DND-41 (cell line): ENCODE data around the gene PMF1.
A peak's percentile ranks its signal among the peaks of the same experiment; 100 is the strongest.

ENCODE experiments used
- ATAC-seq: fragments of 200-7000 bp; cut with Tn5 transposase; 3 replicates; pipeline ENCODE4 v1.9.1; 2021; ENCODE audit warnings: low read depth; ENCODE audit not compliant: insufficient read depth
- DNase-seq: peaks from one replicate; pipeline ENCODE4 v3.0.0-alpha.2; 2020
- H2AFZ ChIP-seq: 2 replicates; pipeline ENCODE4 v1.6.0; 2012; ENCODE audit warnings: low read depth, low read length
- H3K27ac ChIP-seq: 2 replicates; pipeline ENCODE4 v1.5.1; 2012; ENCODE audit warnings: low read length, inconsistent platforms
- H3K27me3 ChIP-seq: fragments of 200-600 bp; sonication (generic); 2 replicates; pipeline ENCODE4 v1.6.0; 2012; ENCODE audit warnings: low read length, mild to moderate bottlenecking, inconsistent platforms; ENCODE audit not compliant: insufficient read depth, poor library complexity
- H3K36me3 ChIP-seq: 2 replicates; pipeline ENCODE4 v1.5.1; 2012; ENCODE audit warnings: low read length, inconsistent platforms; ENCODE audit not compliant: insufficient read depth
- H3K4me1 ChIP-seq: 2 replicates; pipeline ENCODE4 v1.5.1; 2012; ENCODE audit warnings: mild to moderate bottlenecking, low read length; ENCODE audit not compliant: insufficient read depth
- H3K4me2 ChIP-seq: 2 replicates; pipeline ENCODE4 v1.6.0; 2012; ENCODE audit warnings: mild to moderate bottlenecking, moderate library complexity, low read length, inconsistent platforms; ENCODE audit not compliant: insufficient read depth
- H3K4me3 ChIP-seq, 2 experiments: fragments of 200-600 bp in 1 of 2; shearing (Covaris generic) in 1 of 2; 2 replicates each; pipeline ENCODE4 v1.5.1; 2012 to 2016; ENCODE audit warnings: inconsistent platforms in 2 of 2, low read length in 2 of 2, mild to moderate bottlenecking in 2 of 2, low read depth in 1 of 2, moderate library complexity in 1 of 2
- H3K79me2 ChIP-seq: 2 replicates; pipeline ENCODE4 v1.6.0; 2012; ENCODE audit warnings: low read length, inconsistent platforms; ENCODE audit not compliant: insufficient read depth
- H3K9ac ChIP-seq: 2 replicates; pipeline ENCODE4 v1.6.0; 2012; ENCODE audit warnings: low read depth, mild to moderate bottlenecking, inconsistent platforms, low read length, moderate library complexity
- H3K9me3 ChIP-seq: 2 replicates; pipeline ENCODE4 v1.5.1; 2012; ENCODE audit warnings: low read length, moderate library complexity, mild to moderate bottlenecking, inconsistent platforms; ENCODE audit not compliant: insufficient read depth, severe bottlenecking
- H4K20me1 ChIP-seq: 2 replicates; pipeline ENCODE4 v1.6.0; 2012; ENCODE audit warnings: low read length; ENCODE audit not compliant: insufficient read depth
- EZH2 ChIP-seq: IDR thresholded peaks from 3 replicates; pipeline ENCODE4 v1.6.1; 2012; ENCODE audit warnings: borderline replicate concordance, low read depth, mild to moderate bottlenecking, moderate library complexity, low read length, inconsistent platforms; ENCODE audit not compliant: severe bottlenecking
- TF ChIP-seq, protein P1 (sequence below): IDR thresholded peaks from 2 replicates; pipeline ENCODE4 v1.5.1; 2012; ENCODE audit warnings: borderline replicate concordance, low read length, moderate library complexity, mild to moderate bottlenecking; ENCODE audit not compliant: poor library complexity, severe bottlenecking; ENCODE audit errors: extremely low read depth

Gene PMF1

DNA sequence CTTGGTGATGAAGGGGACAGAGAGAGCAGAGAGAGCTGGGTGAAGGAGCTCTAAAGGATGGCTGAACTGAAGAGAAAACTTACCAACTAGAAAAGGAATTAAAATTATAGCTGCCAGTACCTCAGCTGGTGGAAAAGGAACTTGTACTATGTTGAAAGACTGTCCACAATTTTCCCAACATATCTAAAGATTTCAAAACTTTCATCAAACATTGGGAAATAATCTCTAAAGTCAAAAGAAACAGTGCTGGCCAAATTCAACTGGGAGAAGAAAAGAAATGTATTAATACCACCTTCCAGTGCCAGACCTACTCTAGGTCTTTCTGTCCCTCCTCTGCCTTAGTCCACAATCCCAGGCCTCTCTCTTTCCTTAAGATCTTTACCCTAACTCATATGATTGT, 63.7 kb downstream of the PMF1 start:
- ATAC-seq (no peak), DNase-seq (no peak)
- H3K79me2 ChIP-seq, result peaks cover 41% of the 10 kb centered on the region
- H3K27me3 ChIP-seq, result no peaks in the 10 kb centered on the region
- H2AFZ ChIP-seq, result no peak overlapping the region
- H3K9me3 ChIP-seq, result no peaks in the 10 kb centered on the region
- peaks cover 88% of the 10 kb centered on the region for H3K36me3 ChIP-seq
- no peak overlapping the region for H3K27ac ChIP-seq
- H4K20me1 ChIP-seq, result peaks cover 44% of the 10 kb centered on the region
- no peak overlapping the region for H3K4me3 ChIP-seq
- H3K4me1 ChIP-seq, result peaks cover 16% of the 10 kb centered on the region
- H3K4me2 ChIP-seq, result no peak overlapping the region
- no peak overlapping the region for H3K9ac ChIP-seq
- no peak for TF ChIP-seq EZH2
- TF ChIP-seq, protein P1, sequence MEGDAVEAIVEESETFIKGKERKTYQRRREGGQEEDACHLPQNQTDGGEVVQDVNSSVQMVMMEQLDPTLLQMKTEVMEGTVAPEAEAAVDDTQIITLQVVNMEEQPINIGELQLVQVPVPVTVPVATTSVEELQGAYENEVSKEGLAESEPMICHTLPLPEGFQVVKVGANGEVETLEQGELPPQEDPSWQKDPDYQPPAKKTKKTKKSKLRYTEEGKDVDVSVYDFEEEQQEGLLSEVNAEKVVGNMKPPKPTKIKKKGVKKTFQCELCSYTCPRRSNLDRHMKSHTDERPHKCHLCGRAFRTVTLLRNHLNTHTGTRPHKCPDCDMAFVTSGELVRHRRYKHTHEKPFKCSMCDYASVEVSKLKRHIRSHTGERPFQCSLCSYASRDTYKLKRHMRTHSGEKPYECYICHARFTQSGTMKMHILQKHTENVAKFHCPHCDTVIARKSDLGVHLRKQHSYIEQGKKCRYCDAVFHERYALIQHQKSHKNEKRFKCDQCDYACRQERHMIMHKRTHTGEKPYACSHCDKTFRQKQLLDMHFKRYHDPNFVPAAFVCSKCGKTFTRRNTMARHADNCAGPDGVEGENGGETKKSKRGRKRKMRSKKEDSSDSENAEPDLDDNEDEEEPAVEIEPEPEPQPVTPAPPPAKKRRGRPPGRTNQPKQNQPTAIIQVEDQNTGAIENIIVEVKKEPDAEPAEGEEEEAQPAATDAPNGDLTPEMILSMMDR, result no peak

DNA sequence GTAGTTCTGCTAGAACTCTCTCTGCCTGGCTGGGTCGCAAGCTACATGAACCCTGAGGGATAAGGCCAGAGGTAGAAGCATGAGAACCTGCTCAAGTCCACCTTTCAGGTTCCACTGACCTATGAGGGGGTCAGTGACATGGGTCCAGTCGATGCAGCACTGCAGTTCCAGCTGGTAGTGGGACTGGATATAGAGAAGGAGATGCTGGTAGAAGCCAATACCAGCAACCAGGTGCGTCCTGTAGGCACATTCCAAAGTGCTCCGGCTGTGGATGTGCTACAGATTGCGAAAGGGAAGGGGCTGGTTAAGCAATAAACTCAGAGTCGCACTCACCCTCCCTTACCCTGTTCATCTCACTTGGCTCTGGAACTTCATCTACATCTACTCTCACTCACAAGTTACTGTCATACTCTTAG, 64.2 kb downstream of the PMF1 start:
- Histone ChIP-seq H4K20me1 (peaks cover 48% of the 10 kb centered on the region), H3K9ac (no peak overlapping the region), H3K27ac (no peak overlapping the region), H3K79me2 (peaks cover 46% of the 10 kb centered on the region), H2AFZ (no peak overlapping the region), H3K9me3 (no peaks in the 10 kb centered on the region), H3K27me3 (no peaks in the 10 kb centered on the region), H3K4me3 (no peak overlapping the region), H3K4me2 (no peak overlapping the region), H3K4me1 (peaks cover 21% of the 10 kb centered on the region), H3K36me3 (peaks cover 83% of the 10 kb centered on the region)
- no peak for ATAC-seq
- TF ChIP-seq, protein P1, result no peak
- no peak for TF ChIP-seq EZH2
- DNase-seq, result no peak

DNA sequence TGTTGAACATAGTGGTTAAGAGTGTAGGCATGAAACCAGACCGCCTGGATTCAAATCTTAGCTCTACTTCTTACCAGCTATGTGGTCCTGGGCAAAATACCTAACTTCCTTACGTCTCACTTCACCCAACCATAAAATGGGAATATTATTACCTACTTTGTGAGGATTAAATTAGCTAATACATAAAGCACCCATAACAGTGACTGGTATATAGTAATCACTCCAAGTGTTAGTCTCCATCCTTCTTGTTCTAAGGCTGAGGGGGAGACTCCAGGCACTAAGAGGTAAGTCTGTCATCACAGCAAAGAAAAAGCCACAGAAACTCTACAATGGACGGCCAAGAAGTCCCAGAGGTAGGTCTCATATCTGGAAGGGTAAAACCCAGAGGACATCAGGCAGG, 67.0 kb downstream of the PMF1 start:
- Histone ChIP-seq H2AFZ (no peak overlapping the region), H3K4me2 (peak overlapping the region; percentile 41; the same call in 1 of the 2 replicates), H3K4me3 (no peak overlapping the region), H3K4me1 (peaks cover 37% of the 10 kb centered on the region), H4K20me1 (peaks cover 43% of the 10 kb centered on the region), H3K9me3 (no peaks in the 10 kb centered on the region), H3K27ac (no peak overlapping the region), H3K36me3 (peaks cover 56% of the 10 kb centered on the region), H3K9ac (no peak overlapping the region), H3K79me2 (peaks cover 69% of the 10 kb centered on the region), H3K27me3 (no peaks in the 10 kb centered on the region)
- no peak for TF ChIP-seq EZH2
- TF ChIP-seq, protein P1, result no peak
- DNase-seq, result no peak
- ATAC-seq, result no peak

DNA sequence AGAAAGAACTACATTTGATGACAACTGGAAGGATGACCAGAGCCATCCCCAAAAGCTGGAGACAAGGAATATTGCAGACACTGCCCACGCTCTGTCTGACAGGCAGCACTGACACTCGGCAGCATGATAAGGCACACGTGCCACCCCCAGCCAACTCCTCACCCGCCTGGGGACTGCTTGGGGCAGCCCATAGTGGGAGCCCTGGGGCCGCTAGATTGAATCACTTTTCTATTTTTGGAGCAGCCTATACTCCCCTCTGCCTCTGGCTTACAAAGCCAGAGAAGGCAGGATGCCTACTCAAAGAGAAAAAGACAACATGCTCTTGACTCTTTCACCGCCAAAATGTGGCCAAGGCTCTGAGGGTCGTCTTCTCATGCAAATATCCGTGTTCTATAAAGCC, 68.5 kb downstream of the PMF1 start:
- TF ChIP-seq, protein P1, result no peak
- no peak for TF ChIP-seq EZH2
- peaks cover 37% of the 10 kb centered on the region for H3K4me1 ChIP-seq
- H3K79me2 ChIP-seq, result peaks cover 70% of the 10 kb centered on the region
- no peak overlapping the region for H2AFZ ChIP-seq
- DNase-seq, result peak; percentile 19
- H3K27me3 ChIP-seq, result no peaks in the 10 kb centered on the region
- no peaks in the 10 kb centered on the region for H3K9me3 ChIP-seq
- peak overlapping the region; percentile 80 to 91; a peak in 3 of 4 replicates for H3K4me3 ChIP-seq
- peak overlapping the region; percentile 86 for H3K27ac ChIP-seq
- peaks cover 43% of the 10 kb centered on the region for H4K20me1 ChIP-seq
- no peak for ATAC-seq
- peak overlapping the region; percentile 85 for H3K9ac ChIP-seq
- peaks cover 53% of the 10 kb centered on the region for H3K36me3 ChIP-seq
- peak overlapping the region; percentile 92 for H3K4me2 ChIP-seq
